ENCODE results near the gene RYR2.

DNA sequence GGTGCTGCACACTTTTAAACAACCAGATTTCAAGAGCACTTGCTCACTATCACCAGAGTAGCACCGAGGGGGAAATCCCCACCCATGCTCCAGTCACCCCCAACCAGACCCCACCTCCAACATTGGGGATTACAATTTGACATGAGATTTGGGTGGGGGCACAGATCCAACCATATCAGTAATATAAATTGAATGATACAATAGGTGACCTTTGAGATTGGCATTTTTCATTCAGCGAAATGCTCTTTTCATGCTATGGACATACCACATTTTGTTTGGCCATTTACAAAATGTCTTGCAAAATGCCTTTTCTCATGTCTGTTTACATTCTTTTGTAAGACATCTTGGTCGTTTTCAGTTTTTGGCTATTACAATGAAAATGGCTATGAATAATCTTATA is 23.9 kb downstream of the RYR2 start:
- TF ChIP-seq, protein P1, sequence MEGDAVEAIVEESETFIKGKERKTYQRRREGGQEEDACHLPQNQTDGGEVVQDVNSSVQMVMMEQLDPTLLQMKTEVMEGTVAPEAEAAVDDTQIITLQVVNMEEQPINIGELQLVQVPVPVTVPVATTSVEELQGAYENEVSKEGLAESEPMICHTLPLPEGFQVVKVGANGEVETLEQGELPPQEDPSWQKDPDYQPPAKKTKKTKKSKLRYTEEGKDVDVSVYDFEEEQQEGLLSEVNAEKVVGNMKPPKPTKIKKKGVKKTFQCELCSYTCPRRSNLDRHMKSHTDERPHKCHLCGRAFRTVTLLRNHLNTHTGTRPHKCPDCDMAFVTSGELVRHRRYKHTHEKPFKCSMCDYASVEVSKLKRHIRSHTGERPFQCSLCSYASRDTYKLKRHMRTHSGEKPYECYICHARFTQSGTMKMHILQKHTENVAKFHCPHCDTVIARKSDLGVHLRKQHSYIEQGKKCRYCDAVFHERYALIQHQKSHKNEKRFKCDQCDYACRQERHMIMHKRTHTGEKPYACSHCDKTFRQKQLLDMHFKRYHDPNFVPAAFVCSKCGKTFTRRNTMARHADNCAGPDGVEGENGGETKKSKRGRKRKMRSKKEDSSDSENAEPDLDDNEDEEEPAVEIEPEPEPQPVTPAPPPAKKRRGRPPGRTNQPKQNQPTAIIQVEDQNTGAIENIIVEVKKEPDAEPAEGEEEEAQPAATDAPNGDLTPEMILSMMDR (IDR thresholded peaks at IDR 0.05; ENCODE audit: low read depth, low read length), result no peak
- TF ChIP-seq EZH2phosphoT487 (IDR thresholded peaks at IDR 0.05; ENCODE audit: low read depth), result no peak

All from OCI-LY3 (cell line).